ENCODE data around the gene HLCS.

The HLCS gene

GRCh38 chr21:36945496-36946138 is 20.9 kb downstream of the HLCS start:
- DNase-seq (ENCODE audit: insufficient read length, low spot score) (no peak), FAIRE-seq (no peak)
- TF ChIP-seq, protein P1, sequence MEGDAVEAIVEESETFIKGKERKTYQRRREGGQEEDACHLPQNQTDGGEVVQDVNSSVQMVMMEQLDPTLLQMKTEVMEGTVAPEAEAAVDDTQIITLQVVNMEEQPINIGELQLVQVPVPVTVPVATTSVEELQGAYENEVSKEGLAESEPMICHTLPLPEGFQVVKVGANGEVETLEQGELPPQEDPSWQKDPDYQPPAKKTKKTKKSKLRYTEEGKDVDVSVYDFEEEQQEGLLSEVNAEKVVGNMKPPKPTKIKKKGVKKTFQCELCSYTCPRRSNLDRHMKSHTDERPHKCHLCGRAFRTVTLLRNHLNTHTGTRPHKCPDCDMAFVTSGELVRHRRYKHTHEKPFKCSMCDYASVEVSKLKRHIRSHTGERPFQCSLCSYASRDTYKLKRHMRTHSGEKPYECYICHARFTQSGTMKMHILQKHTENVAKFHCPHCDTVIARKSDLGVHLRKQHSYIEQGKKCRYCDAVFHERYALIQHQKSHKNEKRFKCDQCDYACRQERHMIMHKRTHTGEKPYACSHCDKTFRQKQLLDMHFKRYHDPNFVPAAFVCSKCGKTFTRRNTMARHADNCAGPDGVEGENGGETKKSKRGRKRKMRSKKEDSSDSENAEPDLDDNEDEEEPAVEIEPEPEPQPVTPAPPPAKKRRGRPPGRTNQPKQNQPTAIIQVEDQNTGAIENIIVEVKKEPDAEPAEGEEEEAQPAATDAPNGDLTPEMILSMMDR (IDR thresholded peaks at IDR 0.05; ENCODE audit: insufficient read depth, missing control alignments): no peak

DNA sequence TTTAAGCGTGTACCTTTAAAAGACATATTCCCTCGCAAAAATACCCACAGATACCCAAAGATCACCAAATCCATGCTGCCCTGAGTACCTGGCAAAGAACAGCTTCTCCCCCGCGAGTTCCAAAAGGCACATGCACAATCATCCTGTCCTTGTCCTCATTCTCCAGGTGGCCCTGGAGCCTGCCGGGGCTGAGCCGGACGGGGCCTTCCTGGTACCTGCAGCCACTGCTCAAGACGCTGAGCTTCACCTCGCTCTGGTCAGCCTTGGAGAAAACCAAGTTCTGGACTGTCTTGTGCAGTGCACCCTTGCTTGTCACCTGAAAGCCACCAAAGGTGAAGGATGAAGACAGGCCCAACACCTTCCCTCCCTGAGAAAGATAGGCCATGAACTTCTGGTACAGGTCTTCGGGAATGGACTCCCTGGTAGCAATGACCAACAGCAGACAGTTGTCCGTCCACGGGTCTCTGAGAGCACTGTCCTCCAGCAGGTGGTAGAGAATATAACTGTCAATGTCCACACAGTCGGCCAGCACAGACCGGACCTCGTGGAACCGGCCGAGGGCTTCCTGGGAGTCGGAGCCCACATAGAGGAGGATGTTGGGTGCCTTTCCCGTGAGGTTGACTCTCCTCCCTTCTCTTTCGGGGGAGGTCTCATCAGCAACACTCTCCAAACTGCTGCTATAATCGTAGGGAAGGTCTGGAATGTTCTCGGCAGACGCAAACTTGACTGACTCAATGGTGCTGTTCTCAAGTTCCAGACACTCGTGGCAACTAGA is 29.9 kb downstream of the HLCS start:
- DNase-seq (ENCODE audit: insufficient read length, low spot score) (no peak), FAIRE-seq (no peak)
- TF ChIP-seq, protein P1 (IDR thresholded peaks at IDR 0.05; ENCODE audit: insufficient read depth, missing control alignments): no peak

DNA sequence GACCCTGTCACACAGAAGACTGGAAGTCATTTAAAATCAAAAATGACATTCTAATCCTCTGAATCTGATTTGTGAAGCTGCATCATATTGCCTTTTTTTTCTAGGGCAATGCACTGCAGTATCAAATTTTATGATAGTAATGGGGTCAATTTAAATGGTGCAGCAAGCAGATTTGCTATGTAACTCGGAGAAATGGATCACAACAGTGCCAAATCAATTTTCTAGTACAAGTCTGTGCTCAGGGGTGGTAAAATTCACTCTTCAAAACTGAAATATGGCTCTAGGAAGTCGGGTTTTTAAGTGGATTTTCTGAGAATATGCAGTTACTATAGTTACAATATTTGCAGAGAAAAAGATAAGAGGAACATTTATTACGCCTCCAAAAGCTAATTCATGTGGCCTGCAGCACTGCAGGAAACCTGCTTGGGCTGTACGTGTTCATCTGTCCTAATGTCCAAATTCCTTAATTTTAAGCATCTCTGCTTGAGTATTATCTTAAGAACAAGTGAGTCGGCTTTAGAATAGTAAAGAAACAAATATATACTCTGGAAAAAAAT is 31.5 kb downstream of the HLCS start:
- no peak for FAIRE-seq
- TF ChIP-seq, protein P1 (IDR thresholded peaks at IDR 0.05; ENCODE audit: insufficient read depth, missing control alignments): no peak
- no peak for DNase-seq (ENCODE audit: insufficient read length, low spot score)

- DNase-seq (ENCODE audit: insufficient read length, low spot score) (no peak), FAIRE-seq (no peak)
- TF ChIP-seq, protein P1 (IDR thresholded peaks at IDR 0.05; ENCODE audit: insufficient read depth, missing control alignments): no peak
These were observed 34.2 kb downstream of the HLCS start for GRCh38 chr21:36932161-36932816.

- DNase-seq (ENCODE audit: insufficient read length, low spot score) (no peak), FAIRE-seq (no peak)
- TF ChIP-seq, protein P1 (IDR thresholded peaks at IDR 0.05; ENCODE audit: insufficient read depth, missing control alignments): peak; percentile 19
These were observed 36.8 kb downstream of the HLCS start for GRCh38 chr21:36929622-36930021.

DNA sequence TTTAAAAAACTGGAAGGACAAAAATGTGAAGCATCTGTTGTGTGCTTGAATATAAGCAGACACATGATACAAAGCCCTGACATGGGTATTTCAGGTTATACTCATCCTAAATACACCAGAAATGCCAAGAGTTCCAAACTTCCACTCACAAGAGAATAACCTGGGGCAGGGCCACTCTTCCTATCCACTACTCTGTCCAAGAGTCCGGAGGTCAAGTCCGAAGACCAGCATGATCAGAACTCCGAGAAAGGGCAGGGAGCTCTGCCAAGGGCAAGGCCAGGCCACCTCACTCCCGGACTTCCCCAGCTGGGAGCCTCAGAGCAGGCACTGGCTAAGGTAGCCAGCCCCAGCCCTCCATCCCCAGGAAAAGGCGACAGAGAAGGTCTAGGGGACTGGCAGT is 37.5 kb downstream of the HLCS start:
- FAIRE-seq: no peak
- TF ChIP-seq, protein P1 (IDR thresholded peaks at IDR 0.05; ENCODE audit: insufficient read depth, missing control alignments): no peak
- no peak for DNase-seq (ENCODE audit: insufficient read length, low spot score)
